ENCODE measurements around the gene ESYT2. TPM values are rescaled to one million over a fixed set of nuclear protein-coding genes. Genes with fewer than 3 reads are reported as not detected.
"Not testable (repeated sequence)": the region's sequence is repeated elsewhere in the genome, so short reads cannot be mapped to it uniquely, and the experiment has no call there.

Gene ESYT2
- polyA plus RNA-seq, 1 donor (not counting 4 experiments of a cell fraction or from before 2014, with no cell fraction given) = 45.9 TPM

- Histone ChIP-seq H3K36me3 (ENCODE audit: control insufficient read depth in 2 of 2, extremely low read depth in 1 of 2, insufficient read depth in 2 of 2, low read length in 2 of 2) (no peaks in the 10 kb centered on the region), H2AFZ (ENCODE audit: control insufficient read depth, low read length) (no peak overlapping the region), H3K79me2 (ENCODE audit: control insufficient read depth, insufficient read depth, low read length) (no peaks in the 10 kb centered on the region), H4K20me1 (ENCODE audit: control insufficient read depth, extremely low read depth, insufficient read depth, low read length) (no peaks in the 10 kb centered on the region), H3K27ac (ENCODE audit: control insufficient read depth, insufficient read depth, low read length) (no peak overlapping the region), H3K9me3 (ENCODE audit: control insufficient read depth, low read depth, low read length) (no peaks in the 10 kb centered on the region), H3K27me3 (ENCODE audit: control insufficient read depth, extremely low read depth, insufficient read depth, low read length) (no peaks in the 10 kb centered on the region), H3K4me3 (ENCODE audit: control insufficient read depth in 2 of 3, extremely low read depth in 1 of 3, insufficient read depth in 2 of 3, low read depth in 1 of 3, low read length in 3 of 3) (no peak overlapping the region), H3K9ac (ENCODE audit: control insufficient read depth, extremely low read depth, insufficient read depth, low read length) (no peak overlapping the region), H3K4me1 (ENCODE audit: control insufficient read depth, extremely low read depth, insufficient read depth, low read length) (no peaks in the 10 kb centered on the region), H3K4me2 (ENCODE audit: control insufficient read depth, extremely low read depth, insufficient read depth, low read depth, low read length) (no peak overlapping the region), H3K9me1 (ENCODE audit: control insufficient read depth, extremely low read depth, insufficient read depth, low read length) (no peaks in the 10 kb centered on the region)
- no peak for TF ChIP-seq EZH2 (IDR thresholded peaks at IDR 0.05; ENCODE audit: low read length)
- TF ChIP-seq, protein P1, sequence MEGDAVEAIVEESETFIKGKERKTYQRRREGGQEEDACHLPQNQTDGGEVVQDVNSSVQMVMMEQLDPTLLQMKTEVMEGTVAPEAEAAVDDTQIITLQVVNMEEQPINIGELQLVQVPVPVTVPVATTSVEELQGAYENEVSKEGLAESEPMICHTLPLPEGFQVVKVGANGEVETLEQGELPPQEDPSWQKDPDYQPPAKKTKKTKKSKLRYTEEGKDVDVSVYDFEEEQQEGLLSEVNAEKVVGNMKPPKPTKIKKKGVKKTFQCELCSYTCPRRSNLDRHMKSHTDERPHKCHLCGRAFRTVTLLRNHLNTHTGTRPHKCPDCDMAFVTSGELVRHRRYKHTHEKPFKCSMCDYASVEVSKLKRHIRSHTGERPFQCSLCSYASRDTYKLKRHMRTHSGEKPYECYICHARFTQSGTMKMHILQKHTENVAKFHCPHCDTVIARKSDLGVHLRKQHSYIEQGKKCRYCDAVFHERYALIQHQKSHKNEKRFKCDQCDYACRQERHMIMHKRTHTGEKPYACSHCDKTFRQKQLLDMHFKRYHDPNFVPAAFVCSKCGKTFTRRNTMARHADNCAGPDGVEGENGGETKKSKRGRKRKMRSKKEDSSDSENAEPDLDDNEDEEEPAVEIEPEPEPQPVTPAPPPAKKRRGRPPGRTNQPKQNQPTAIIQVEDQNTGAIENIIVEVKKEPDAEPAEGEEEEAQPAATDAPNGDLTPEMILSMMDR (optimal IDR thresholded peaks at IDR 0.05 in 1 of 3, IDR thresholded peaks at IDR 0.05 in 1 of 3, conservative IDR thresholded peaks at IDR 0.05 in 1 of 3; ENCODE audit: extremely low read depth in 1 of 3, insufficient read depth in 2 of 3, low read length in 3 of 3) = no peak
- FAIRE-seq (no peak), DNase-seq (ENCODE audit: low read depth, low spot score) (no peak)
- dilution Hi-C loops (cut with MboI; ENCODE audit: extremely low pct_ligation_motif_present, low sequenced_read_pairs) = no loop called here
Observed at GRCh38 chr7:158842486-158842885, 13.2 kb upstream of the ESYT2 start.

DNA sequence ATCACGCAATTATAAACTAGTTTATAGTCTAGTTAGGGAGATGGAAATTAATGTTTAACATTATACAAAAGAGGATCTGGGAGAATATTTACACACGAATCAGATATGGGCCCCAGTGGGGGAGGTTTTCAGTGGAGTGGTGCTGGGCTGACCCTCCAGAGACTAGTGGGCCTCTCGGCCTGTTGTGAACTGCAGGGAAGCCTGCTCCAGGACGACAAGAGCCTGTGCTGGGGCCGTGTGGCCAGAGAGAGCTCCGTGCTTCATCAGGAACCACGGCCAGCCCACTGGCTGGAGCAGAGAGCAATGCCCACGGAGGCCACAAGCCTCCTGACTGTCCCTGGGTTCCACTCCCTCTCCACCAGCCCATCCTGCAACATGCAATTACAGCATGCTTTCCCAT, 11.3 kb upstream of the ESYT2 start:
- Histone ChIP-seq H3K9me1 (ENCODE audit: control insufficient read depth, extremely low read depth, insufficient read depth, low read length) (no peaks in the 10 kb centered on the region), H4K20me1 (ENCODE audit: control insufficient read depth, extremely low read depth, insufficient read depth, low read length) (no peaks in the 10 kb centered on the region), H3K36me3 (ENCODE audit: control insufficient read depth in 2 of 2, extremely low read depth in 1 of 2, insufficient read depth in 2 of 2, low read length in 2 of 2) (no peaks in the 10 kb centered on the region), H3K27ac (ENCODE audit: control insufficient read depth, insufficient read depth, low read length) (no peak overlapping the region), H2AFZ (ENCODE audit: control insufficient read depth, low read length) (no peak overlapping the region), H3K79me2 (ENCODE audit: control insufficient read depth, insufficient read depth, low read length) (no peaks in the 10 kb centered on the region), H3K4me2 (ENCODE audit: control insufficient read depth, extremely low read depth, insufficient read depth, low read depth, low read length) (no peak overlapping the region), H3K4me3 (ENCODE audit: control insufficient read depth in 2 of 3, extremely low read depth in 1 of 3, insufficient read depth in 2 of 3, low read depth in 1 of 3, low read length in 3 of 3) (no peak overlapping the region), H3K9me3 (ENCODE audit: control insufficient read depth, low read depth, low read length) (no peaks in the 10 kb centered on the region), H3K4me1 (ENCODE audit: control insufficient read depth, extremely low read depth, insufficient read depth, low read length) (no peaks in the 10 kb centered on the region), H3K27me3 (ENCODE audit: control insufficient read depth, extremely low read depth, insufficient read depth, low read length) (no peaks in the 10 kb centered on the region), H3K9ac (ENCODE audit: control insufficient read depth, extremely low read depth, insufficient read depth, low read length) (no peak overlapping the region)
- dilution Hi-C loops (cut with MboI; ENCODE audit: extremely low pct_ligation_motif_present, low sequenced_read_pairs) = no loop called here
- TF ChIP-seq EZH2 (IDR thresholded peaks at IDR 0.05; ENCODE audit: low read length) = no peak
- TF ChIP-seq, protein P1 (optimal IDR thresholded peaks at IDR 0.05 in 1 of 3, IDR thresholded peaks at IDR 0.05 in 1 of 3, conservative IDR thresholded peaks at IDR 0.05 in 1 of 3; ENCODE audit: extremely low read depth in 1 of 3, insufficient read depth in 2 of 3, low read length in 3 of 3) = no peak
- FAIRE-seq (no peak), DNase-seq (ENCODE audit: low read depth, low spot score) (no peak)

DNA sequence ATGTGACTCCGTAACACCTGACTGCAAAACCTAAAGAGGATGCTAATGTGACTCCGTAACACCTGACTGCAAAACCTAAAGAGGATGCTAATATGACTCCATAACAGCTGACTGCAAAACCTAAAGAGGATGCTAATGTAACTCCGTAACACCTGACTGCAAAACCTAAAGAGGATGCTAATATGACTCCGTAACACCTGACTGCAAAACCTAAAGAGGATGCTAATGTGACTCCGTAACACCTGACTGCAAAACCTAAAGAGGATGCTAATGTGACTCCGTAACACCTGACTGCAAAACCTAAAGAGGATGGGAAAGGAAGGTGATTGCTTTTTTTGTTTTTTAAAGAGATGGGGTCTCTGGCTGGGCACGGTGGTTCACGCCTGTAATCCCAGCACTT, 9.9 kb upstream of the ESYT2 start:
- FAIRE-seq; dilution Hi-C loops (cut with MboI; ENCODE audit: extremely low pct_ligation_motif_present, low sequenced_read_pairs); H3K9ac ChIP-seq (ENCODE audit: control insufficient read depth, extremely low read depth, insufficient read depth, low read length); H3K27ac ChIP-seq (ENCODE audit: control insufficient read depth, insufficient read depth, low read length); H3K79me2 ChIP-seq (ENCODE audit: control insufficient read depth, insufficient read depth, low read length); DNase-seq (ENCODE audit: low read depth, low spot score); H3K4me3 ChIP-seq (ENCODE audit: control insufficient read depth in 2 of 3, extremely low read depth in 1 of 3, insufficient read depth in 2 of 3, low read depth in 1 of 3, low read length in 3 of 3); H3K9me1 ChIP-seq (ENCODE audit: control insufficient read depth, extremely low read depth, insufficient read depth, low read length); H3K4me1 ChIP-seq (ENCODE audit: control insufficient read depth, extremely low read depth, insufficient read depth, low read length); H2AFZ ChIP-seq (ENCODE audit: control insufficient read depth, low read length); H3K36me3 ChIP-seq (ENCODE audit: control insufficient read depth in 2 of 2, extremely low read depth in 1 of 2, insufficient read depth in 2 of 2, low read length in 2 of 2); H3K27me3 ChIP-seq (ENCODE audit: control insufficient read depth, extremely low read depth, insufficient read depth, low read length); H4K20me1 ChIP-seq (ENCODE audit: control insufficient read depth, extremely low read depth, insufficient read depth, low read length); H3K9me3 ChIP-seq (ENCODE audit: control insufficient read depth, low read depth, low read length); H3K4me2 ChIP-seq (ENCODE audit: control insufficient read depth, extremely low read depth, insufficient read depth, low read depth, low read length): not testable (repeated sequence)
